Measurements from ENCODE around the gene VWC2. TPM values are rescaled to one million over a fixed set of nuclear protein-coding genes. Genes with fewer than 3 reads are reported as not detected.

VWC2 gene
- total and polyA plus RNA-seq, 10 of the 15 experiments (the other 5 are each of a cell fraction or from before 2014, with no cell fraction given) = 0.01 to 0.06 (median 0.03) TPM; not detected in 7

- TF ChIP-seq, protein P1, sequence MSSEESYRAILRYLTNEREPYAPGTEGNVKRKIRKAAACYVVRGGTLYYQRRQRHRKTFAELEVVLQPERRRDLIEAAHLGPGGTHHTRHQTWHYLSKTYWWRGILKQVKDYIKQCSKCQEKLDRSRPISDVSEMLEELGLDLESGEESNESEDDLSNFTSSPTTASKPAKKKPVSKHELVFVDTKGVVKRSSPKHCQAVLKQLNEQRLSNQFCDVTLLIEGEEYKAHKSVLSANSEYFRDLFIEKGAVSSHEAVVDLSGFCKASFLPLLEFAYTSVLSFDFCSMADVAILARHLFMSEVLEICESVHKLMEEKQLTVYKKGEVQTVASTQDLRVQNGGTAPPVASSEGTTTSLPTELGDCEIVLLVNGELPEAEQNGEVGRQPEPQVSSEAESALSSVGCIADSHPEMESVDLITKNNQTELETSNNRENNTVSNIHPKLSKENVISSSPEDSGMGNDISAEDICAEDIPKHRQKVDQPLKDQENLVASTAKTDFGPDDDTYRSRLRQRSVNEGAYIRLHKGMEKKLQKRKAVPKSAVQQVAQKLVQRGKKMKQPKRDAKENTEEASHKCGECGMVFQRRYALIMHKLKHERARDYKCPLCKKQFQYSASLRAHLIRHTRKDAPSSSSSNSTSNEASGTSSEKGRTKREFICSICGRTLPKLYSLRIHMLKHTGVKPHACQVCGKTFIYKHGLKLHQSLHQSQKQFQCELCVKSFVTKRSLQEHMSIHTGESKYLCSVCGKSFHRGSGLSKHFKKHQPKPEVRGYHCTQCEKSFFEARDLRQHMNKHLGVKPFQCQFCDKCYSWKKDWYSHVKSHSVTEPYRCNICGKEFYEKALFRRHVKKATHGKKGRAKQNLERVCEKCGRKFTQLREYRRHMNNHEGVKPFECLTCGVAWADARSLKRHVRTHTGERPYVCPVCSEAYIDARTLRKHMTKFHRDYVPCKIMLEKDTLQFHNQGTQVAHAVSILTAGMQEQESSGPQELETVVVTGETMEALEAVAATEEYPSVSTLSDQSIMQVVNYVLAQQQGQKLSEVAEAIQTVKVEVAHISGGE (CRISPR knock-in tag; IDR thresholded peaks at IDR 0.05) = no peak
- no peak for TF ChIP-seq RELA (IDR thresholded peaks at IDR 0.05; ENCODE audit: borderline replicate concordance, partially characterized antibody)
- TF ChIP-seq, protein P2, sequence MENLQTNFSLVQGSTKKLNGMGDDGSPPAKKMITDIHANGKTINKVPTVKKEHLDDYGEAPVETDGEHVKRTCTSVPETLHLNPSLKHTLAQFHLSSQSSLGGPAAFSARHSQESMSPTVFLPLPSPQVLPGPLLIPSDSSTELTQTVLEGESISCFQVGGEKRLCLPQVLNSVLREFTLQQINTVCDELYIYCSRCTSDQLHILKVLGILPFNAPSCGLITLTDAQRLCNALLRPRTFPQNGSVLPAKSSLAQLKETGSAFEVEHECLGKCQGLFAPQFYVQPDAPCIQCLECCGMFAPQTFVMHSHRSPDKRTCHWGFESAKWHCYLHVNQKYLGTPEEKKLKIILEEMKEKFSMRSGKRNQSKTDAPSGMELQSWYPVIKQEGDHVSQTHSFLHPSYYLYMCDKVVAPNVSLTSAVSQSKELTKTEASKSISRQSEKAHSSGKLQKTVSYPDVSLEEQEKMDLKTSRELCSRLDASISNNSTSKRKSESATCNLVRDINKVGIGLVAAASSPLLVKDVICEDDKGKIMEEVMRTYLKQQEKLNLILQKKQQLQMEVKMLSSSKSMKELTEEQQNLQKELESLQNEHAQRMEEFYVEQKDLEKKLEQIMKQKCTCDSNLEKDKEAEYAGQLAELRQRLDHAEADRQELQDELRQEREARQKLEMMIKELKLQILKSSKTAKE (IDR thresholded peaks at IDR 0.05; ENCODE audit: low read depth, poor library complexity, severe bottlenecking) = peak; percentile 58
- TF ChIP-seq JUNB (IDR thresholded peaks at IDR 0.05) = peak; percentile 47; the same call in 1 of the 2 replicates
- no peak for TF ChIP-seq NR2C2 (IDR thresholded peaks at IDR 0.05; ENCODE audit: borderline replicate concordance, control insufficient read depth, insufficient read length, low read depth)
- TF ChIP-seq RAD51 (IDR thresholded peaks at IDR 0.05) = peak; percentile 70
- peak; percentile 65; the same call in 1 of the 2 replicates for TF ChIP-seq ASH2L (IDR thresholded peaks at IDR 0.05; ENCODE audit: borderline replicate concordance, low read depth)
- peak; percentile 69 for TF ChIP-seq BMI1 (IDR thresholded peaks at IDR 0.05; ENCODE audit: borderline replicate concordance)
- no peak for TF ChIP-seq NRF1 (conservative IDR thresholded peaks at IDR 0.05; ENCODE audit: low read depth, low read length)
- no peak for TF ChIP-seq SRF (IDR thresholded peaks at IDR 0.05; ENCODE audit: low read depth in 2 of 2, low read length in 2 of 2)
- TF ChIP-seq MTA3 (IDR thresholded peaks at IDR 0.05; ENCODE audit: borderline replicate concordance, low read length) = 0 out of 2 replicates have a peak, but pooled peaks have one; percentile 25
- TF ChIP-seq CEBPB (IDR thresholded peaks at IDR 0.05; ENCODE audit: borderline replicate concordance in 1 of 2, low read depth in 2 of 2, low read length in 2 of 2) = no peak
- peak; percentile 54 to 81; a peak in 2 of 4 replicates for TF ChIP-seq EP300 (IDR thresholded peaks at IDR 0.05; ENCODE audit: borderline replicate concordance in 1 of 2, control insufficient read depth in 1 of 2, low read depth in 2 of 2, low read length in 2 of 2)
- TF ChIP-seq, protein P3, sequence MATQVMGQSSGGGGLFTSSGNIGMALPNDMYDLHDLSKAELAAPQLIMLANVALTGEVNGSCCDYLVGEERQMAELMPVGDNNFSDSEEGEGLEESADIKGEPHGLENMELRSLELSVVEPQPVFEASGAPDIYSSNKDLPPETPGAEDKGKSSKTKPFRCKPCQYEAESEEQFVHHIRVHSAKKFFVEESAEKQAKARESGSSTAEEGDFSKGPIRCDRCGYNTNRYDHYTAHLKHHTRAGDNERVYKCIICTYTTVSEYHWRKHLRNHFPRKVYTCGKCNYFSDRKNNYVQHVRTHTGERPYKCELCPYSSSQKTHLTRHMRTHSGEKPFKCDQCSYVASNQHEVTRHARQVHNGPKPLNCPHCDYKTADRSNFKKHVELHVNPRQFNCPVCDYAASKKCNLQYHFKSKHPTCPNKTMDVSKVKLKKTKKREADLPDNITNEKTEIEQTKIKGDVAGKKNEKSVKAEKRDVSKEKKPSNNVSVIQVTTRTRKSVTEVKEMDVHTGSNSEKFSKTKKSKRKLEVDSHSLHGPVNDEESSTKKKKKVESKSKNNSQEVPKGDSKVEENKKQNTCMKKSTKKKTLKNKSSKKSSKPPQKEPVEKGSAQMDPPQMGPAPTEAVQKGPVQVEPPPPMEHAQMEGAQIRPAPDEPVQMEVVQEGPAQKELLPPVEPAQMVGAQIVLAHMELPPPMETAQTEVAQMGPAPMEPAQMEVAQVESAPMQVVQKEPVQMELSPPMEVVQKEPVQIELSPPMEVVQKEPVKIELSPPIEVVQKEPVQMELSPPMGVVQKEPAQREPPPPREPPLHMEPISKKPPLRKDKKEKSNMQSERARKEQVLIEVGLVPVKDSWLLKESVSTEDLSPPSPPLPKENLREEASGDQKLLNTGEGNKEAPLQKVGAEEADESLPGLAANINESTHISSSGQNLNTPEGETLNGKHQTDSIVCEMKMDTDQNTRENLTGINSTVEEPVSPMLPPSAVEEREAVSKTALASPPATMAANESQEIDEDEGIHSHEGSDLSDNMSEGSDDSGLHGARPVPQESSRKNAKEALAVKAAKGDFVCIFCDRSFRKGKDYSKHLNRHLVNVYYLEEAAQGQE (IDR thresholded peaks at IDR 0.05; ENCODE audit: low read depth, low read length) = no peak
- peak; percentile 62 for TF ChIP-seq IKZF1 (conservative IDR thresholded peaks at IDR 0.05)
- TF ChIP-seq SREBF2 (IDR thresholded peaks at IDR 0.05; ENCODE audit: low read length) = no peak
- TF ChIP-seq NFIC (IDR thresholded peaks at IDR 0.05; ENCODE audit: low read depth, low read length) = peak; percentile 71; the same call in 1 of the 2 replicates
- TF ChIP-seq ZNF217 (IDR thresholded peaks at IDR 0.05) = peak; percentile 66
- TF ChIP-seq GATAD2B (conservative IDR thresholded peaks at IDR 0.05; ENCODE audit: low read depth) = 0 out of 2 replicates have a peak, but pooled peaks have one; percentile 50
- TF ChIP-seq RBBP5 (conservative IDR thresholded peaks at IDR 0.05) = no peak
- 0 out of 2 replicates have a peak, but pooled peaks have one; percentile 7 for TF ChIP-seq CREM (IDR thresholded peaks at IDR 0.05; ENCODE audit: low read depth)
Observed at GRCh38 chr7:49771427-49772176, 1.8 kb upstream of the VWC2 start (continued).
